HCT116 (cell line): ENCODE measurements around the gene MEGF6. TPM values are rescaled to one million over a fixed set of nuclear protein-coding genes. Genes with fewer than 3 reads are reported as not detected.

Experiments used
- ATAC-seq: fragments of 200-7000 bp; cut with Tn5 transposase; 2 replicates; pipeline ENCODE4 v1.9.1; 2020; ENCODE audit warnings: mild to moderate bottlenecking, moderate library complexity
- BruUV-seq: library from RNA; stranded (reverse); fragments of 400-500 nt; replicated peaks from 2 replicates; lab custom pipeline; 2021; lab: Mats Ljungman, UMichigan
- CTCF ChIA-PET: fragments of 300-600 bp; sonication (Branson Sonifier 250); formaldehyde crosslinking; loops from one replicate; lab custom pipeline; 2021; ENCODE audit warnings: antibody characterized with exemption; lab: Charles Lee
- POLR2A ChIA-PET: fragments of 300-600, 350-600 bp; sonication (Branson Sonifier 250); formaldehyde crosslinking; loops from one replicate; lab custom pipeline; 2021; ENCODE audit warnings: antibody characterized with exemption; lab: Charles Lee
- RAD21 ChIA-PET, 2 experiments: fragments of 300-600 bp; sonication (Branson Sonifier 250); formaldehyde crosslinking; loops; one replicate each; lab custom pipeline; 2023; ENCODE audit warnings: low total read pairs in 2 of 2; ENCODE audit not compliant: uncharacterized antibody in 2 of 2, unreplicated experiment in 2 of 2, low non-redundant PET in 1 of 2; lab: Charles Lee
- DNase-seq: peaks from one replicate; pipeline ENCODE4 v3.0.0-alpha.2; 2010; ENCODE audit warnings: low read depth, low spot score
- H2AFZ ChIP-seq: fragments of 200-600 bp; shearing (Covaris generic), sonication (generic); 2 replicates; pipeline ENCODE4 v1.6.1; 2017; ENCODE audit warnings: low read depth, mixed run types, mixed read lengths, antibody characterized with exemption, low read length; ENCODE audit not compliant: poor library complexity, severe bottlenecking
- H3K27ac ChIP-seq: 2 replicates; pipeline ENCODE4 v1.5.1; 2012; ENCODE audit warnings: low read depth, low read length
- H3K27me3 ChIP-seq: fragments of 200-600 bp; sonication (generic); 2 replicates; pipeline ENCODE4 v1.6.1; 2016; ENCODE audit warnings: mixed run types, low read length, mixed read lengths; ENCODE audit not compliant: insufficient read depth
- H3K36me3 ChIP-seq, 2 experiments: fragments of 200-500 bp in 1 of 2; fragments of 200-600 bp in 1 of 2; sonication (Bioruptor generic) in 1 of 2; sonication (generic) in 1 of 2; 2 replicates each; pipeline versions ENCODE4 v1.5.1 to v1.6.1; 2014 to 2016; ENCODE audit warnings: low read length in 2 of 2, inconsistent platforms in 1 of 2, mixed read lengths in 1 of 2, mixed run types in 1 of 2; ENCODE audit not compliant: insufficient read depth in 2 of 2, control insufficient read depth in 1 of 2
- H3K4me1 ChIP-seq, 2 experiments: fragments of 200-600 bp in 1 of 2; sonication (generic) in 1 of 2; 2 replicates each; pipeline versions ENCODE4 v1.5.1 to v1.6.1; 2012 to 2017; ENCODE audit warnings: low read length in 2 of 2, inconsistent platforms in 1 of 2, mild to moderate bottlenecking in 1 of 2, mixed read lengths in 1 of 2, mixed run types in 1 of 2, moderate library complexity in 1 of 2; ENCODE audit not compliant: insufficient read depth in 2 of 2, control insufficient read depth in 1 of 2
- H3K4me2 ChIP-seq: fragments of 200-600 bp; sonication (generic); 2 replicates; pipeline ENCODE4 v1.6.1; 2017; ENCODE audit warnings: mixed run types, low read length, mixed read lengths
- H3K4me3 ChIP-seq, 2 experiments: fragments of 200-600 bp in 1 of 2; sonication (generic) in 1 of 2; replicated peaks in 1 of 2; 2 replicates each; pipeline ENCODE4 v1.5.1; 2011 to 2016; ENCODE audit warnings: low read length in 2 of 2, control low read depth in 1 of 2, low read depth in 1 of 2, mild to moderate bottlenecking in 1 of 2, mixed read lengths in 1 of 2, mixed run types in 1 of 2
- H3K79me2 ChIP-seq: fragments of 200-600 bp; sonication (generic); 2 replicates; pipeline ENCODE4 v1.6.1; 2017; ENCODE audit warnings: mild to moderate bottlenecking, mixed run types, low read length, moderate library complexity, mixed read lengths; ENCODE audit not compliant: insufficient read depth
- H3K9ac ChIP-seq: fragments of 200-600 bp; sonication (generic); 2 replicates; pipeline ENCODE4 v1.6.1; 2016; ENCODE audit warnings: low read length, mixed read lengths
- H3K9me2 ChIP-seq: fragments of 200-600 bp; sonication (generic), shearing (Covaris generic); 2 replicates; pipeline ENCODE4 v1.6.1; 2017; ENCODE audit warnings: mixed run types, mild to moderate bottlenecking, moderate library complexity; ENCODE audit not compliant: insufficient read depth
- H3K9me3 ChIP-seq, 2 experiments: fragments of 200-500 bp in 1 of 2; fragments of 200-600 bp in 1 of 2; sonication (Bioruptor generic) in 1 of 2; sonication (generic) in 1 of 2; 2 replicates each; pipeline ENCODE4 v1.6.1; 2014 to 2017; ENCODE audit warnings: low read length in 2 of 2, mixed read lengths in 2 of 2, inconsistent platforms in 1 of 2, low read depth in 1 of 2, mild to moderate bottlenecking in 1 of 2, mixed run types in 1 of 2, moderate library complexity in 1 of 2; ENCODE audit not compliant: control insufficient read depth in 1 of 2, insufficient read depth in 1 of 2
- H4K20me1 ChIP-seq: fragments of 200-600 bp; sonication (generic), shearing (Covaris generic); 2 replicates; pipeline ENCODE4 v1.6.1; 2017; ENCODE audit warnings: mixed run types, mild to moderate bottlenecking, moderate library complexity; ENCODE audit not compliant: insufficient read depth
- CTCF ChIP-seq, 3 experiments: fragments of 200-600 bp in 1 of 3; sonication (generic) in 1 of 3; IDR thresholded peaks in 2 of 3; conservative IDR thresholded peaks in 1 of 3; 2 replicates each; pipeline ENCODE4 v1.5.1; 2012 to 2017; ENCODE audit warnings: low read depth in 2 of 3, low read length in 2 of 3, antibody characterized with exemption in 1 of 3, borderline replicate concordance in 1 of 3, control low read depth in 1 of 3, mild to moderate bottlenecking in 1 of 3, mixed read lengths in 1 of 3, mixed run types in 1 of 3, moderate library complexity in 1 of 3; ENCODE audit not compliant: insufficient read depth in 1 of 3
- JUND ChIP-seq: IDR thresholded peaks from 2 replicates; pipeline ENCODE4 v1.6.1; 2012
- POLR2AphosphoS5 ChIP-seq: IDR thresholded peaks from 2 replicates; pipeline ENCODE4 v1.6.1; 2011; ENCODE audit warnings: mild to moderate bottlenecking, low read depth, low read length, moderate library complexity
- REST ChIP-seq: IDR thresholded peaks from 2 replicates; pipeline ENCODE4 v1.6.1; 2012; ENCODE audit warnings: low read depth
- ZFX ChIP-seq: fragments of 450-650 bp; IDR thresholded peaks from 2 replicates; pipeline ENCODE4 v1.6.1; 2017
- intact Hi-C: fragments of 100-400 bp; cut with micrococcal nuclease; formaldehyde crosslinking; loops from 2 replicates; pipeline ENCODE4 v1.10.0; 2022
- total RNA-seq: library from RNA; stranded (reverse); gene quantifications from one replicate; pipeline ENCODE4 v1.2.1, GENCODE V29; 2021; ENCODE audit not compliant: unreplicated experiment
- TF ChIP-seq, protein P1 (sequence below): IDR thresholded peaks from 2 replicates; pipeline ENCODE4 v1.6.1; 2012
- TF ChIP-seq, protein P2 (sequence below): IDR thresholded peaks from 2 replicates; pipeline ENCODE4 v1.6.1; 2011; ENCODE audit warnings: mild to moderate bottlenecking, low read length, moderate library complexity; ENCODE audit not compliant: insufficient replicate concordance; ENCODE audit errors: extremely low read depth

MEGF6 gene
- total RNA-seq, 1 experiment from 2014 or later = 47.6 TPM

DNA sequence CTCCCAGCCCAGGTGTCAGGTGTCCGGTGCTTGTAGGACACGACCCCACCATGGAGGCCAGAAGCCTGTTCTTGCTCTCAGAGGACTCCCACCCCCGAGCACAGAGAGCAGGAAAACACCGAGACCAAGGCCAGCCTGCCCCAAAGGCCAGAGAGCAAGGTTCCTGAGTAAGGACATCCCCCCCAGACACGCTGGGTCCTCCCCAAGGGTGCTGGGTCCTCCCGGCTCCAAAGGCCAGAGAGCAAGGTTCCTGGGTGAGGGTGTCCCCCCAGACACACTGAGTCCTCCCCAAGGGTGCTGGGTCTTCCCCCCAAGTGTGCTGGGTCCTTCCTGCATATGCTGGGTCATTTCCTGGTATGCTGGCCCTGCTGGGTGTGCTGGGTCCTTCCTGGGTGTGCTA, 40.0 kb downstream of the MEGF6 start:
- ChIA-PET POLR2A (no interaction called here), RAD21 (no interaction called here), CTCF (no interaction called here)
- Histone ChIP-seq H3K9me3 (no peaks in the 10 kb centered on the region), H3K4me1 (no peaks in the 10 kb centered on the region), H3K79me2 (no peaks in the 10 kb centered on the region), H3K36me3 (no peaks in the 10 kb centered on the region), H3K27me3 (no peaks in the 10 kb centered on the region), H3K4me2 (no peak overlapping the region), H4K20me1 (no peaks in the 10 kb centered on the region), H3K4me3 (no peak overlapping the region), H3K9me2 (no peaks in the 10 kb centered on the region), H3K27ac (no peak overlapping the region), H3K9ac (no peak overlapping the region), H2AFZ (no peak overlapping the region)
- DNase-seq = no peak
- TF ChIP-seq, protein P1, sequence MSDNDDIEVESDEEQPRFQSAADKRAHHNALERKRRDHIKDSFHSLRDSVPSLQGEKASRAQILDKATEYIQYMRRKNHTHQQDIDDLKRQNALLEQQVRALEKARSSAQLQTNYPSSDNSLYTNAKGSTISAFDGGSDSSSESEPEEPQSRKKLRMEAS = no peak
- TF ChIP-seq REST = no peak
- no peak for TF ChIP-seq POLR2AphosphoS5
- TF ChIP-seq, protein P2, sequence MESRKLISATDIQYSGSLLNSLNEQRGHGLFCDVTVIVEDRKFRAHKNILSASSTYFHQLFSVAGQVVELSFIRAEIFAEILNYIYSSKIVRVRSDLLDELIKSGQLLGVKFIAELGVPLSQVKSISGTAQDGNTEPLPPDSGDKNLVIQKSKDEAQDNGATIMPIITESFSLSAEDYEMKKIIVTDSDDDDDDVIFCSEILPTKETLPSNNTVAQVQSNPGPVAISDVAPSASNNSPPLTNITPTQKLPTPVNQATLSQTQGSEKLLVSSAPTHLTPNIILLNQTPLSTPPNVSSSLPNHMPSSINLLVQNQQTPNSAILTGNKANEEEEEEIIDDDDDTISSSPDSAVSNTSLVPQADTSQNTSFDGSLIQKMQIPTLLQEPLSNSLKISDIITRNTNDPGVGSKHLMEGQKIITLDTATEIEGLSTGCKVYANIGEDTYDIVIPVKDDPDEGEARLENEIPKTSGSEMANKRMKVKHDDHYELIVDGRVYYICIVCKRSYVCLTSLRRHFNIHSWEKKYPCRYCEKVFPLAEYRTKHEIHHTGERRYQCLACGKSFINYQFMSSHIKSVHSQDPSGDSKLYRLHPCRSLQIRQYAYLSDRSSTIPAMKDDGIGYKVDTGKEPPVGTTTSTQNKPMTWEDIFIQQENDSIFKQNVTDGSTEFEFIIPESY = no peak
- TF ChIP-seq JUND = no peak
- TF ChIP-seq ZFX = no peak
- no peak for TF ChIP-seq CTCF (IDR thresholded peaks at IDR 0.05 in 2 of 3, conservative IDR thresholded peaks at IDR 0.05 in 1 of 3; ENCODE audit: borderline replicate concordance in 1 of 3, insufficient read depth in 1 of 3, low read depth in 2 of 3, low read length in 2 of 3)
- intact Hi-C loops = no loop called here
- BruUV-seq = no TSS peak
- no peak for ATAC-seq
